Ascending aorta (tissue), 2 donors: ENCODE measurements around the gene LMX1B. TPM values are rescaled to one million over a fixed set of nuclear protein-coding genes. Genes with fewer than 3 reads are reported as not detected.

Source experiments
- DNase-seq, 2 donors: peaks; one replicate each; pipeline ENCODE4 v3.0.0-alpha.2; 2019; ENCODE audit warnings: low spot score in 2 of 2
- H3K27ac ChIP-seq, 2 donors: fragments of 200-600 bp; sonication (generic); one replicate each; pipeline ENCODE4 v1.5.1; 2016 to 2017; ENCODE audit warnings: mild to moderate bottlenecking in 1 of 2
- H3K27me3 ChIP-seq: fragments of 200-600 bp; sonication (generic); one replicate; pipeline ENCODE4 v1.5.1; 2017
- H3K36me3 ChIP-seq, 2 donors: fragments of 200-600 bp; sonication (generic); one replicate each; pipeline ENCODE4 v1.5.1; 2016
- H3K4me1 ChIP-seq, 2 donors: fragments of 200-600 bp; sonication (generic); one replicate each; pipeline ENCODE4 v1.5.1; 2016 to 2017; ENCODE audit warnings: mild to moderate bottlenecking in 1 of 2
- H3K4me3 ChIP-seq, 2 donors: fragments of 200-600 bp; sonication (generic); one replicate each; pipeline ENCODE4 v1.5.1; 2016 to 2017; ENCODE audit warnings: mild to moderate bottlenecking in 1 of 2
- H3K9me3 ChIP-seq, 2 donors: fragments of 200-600 bp; sonication (generic); one replicate each; pipeline ENCODE4 v1.5.1; 2016
- intact Hi-C: fragments of 100-400 bp; cut with DNase I; formaldehyde crosslinking; loops from one replicate; pipeline ENCODE4 v1.15.1; 2023
- total RNA-seq: library from RNA; depleted of rRNA; stranded (reverse); fragments of >200 nt; gene quantifications from one replicate; pipeline ENCODE4 v1.1.0, GENCODE V29; 2016
- TF ChIP-seq, protein P1 (sequence below), 3 experiments: fragments of 200-600 bp in 2 of 3; fragments of 450-650 bp in 1 of 3; sonication (generic) in 2 of 3; IDR thresholded peaks; one replicate each; pipeline ENCODE4 v1.5.1; 2016 to 2019; ENCODE audit warnings: antibody characterized with exemption in 3 of 3, mild to moderate bottlenecking in 1 of 3, moderate library complexity in 1 of 3

Gene LMX1B
- total RNA-seq, 1 donor from 2014 or later: 1.9 TPM

DNA sequence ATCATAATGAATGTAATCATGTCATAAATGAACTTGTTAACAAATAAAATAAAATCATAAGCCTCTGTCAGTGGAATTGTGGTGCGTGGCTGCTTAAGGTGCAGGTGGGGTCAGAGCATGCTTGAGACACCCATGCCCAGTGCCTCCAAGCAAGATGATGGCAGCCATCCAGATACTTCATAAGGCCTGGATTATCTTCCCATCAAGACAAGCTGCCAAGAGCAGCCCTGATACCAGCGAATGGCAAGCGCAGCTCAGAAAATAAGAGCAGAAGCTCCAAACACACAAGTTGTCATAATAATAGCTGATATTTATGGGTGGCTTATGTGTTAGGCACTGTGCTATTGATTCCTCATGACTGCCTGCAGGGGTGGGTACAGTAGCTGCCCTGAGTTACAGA is 21.8 kb upstream of the LMX1B start:
- H3K27me3 ChIP-seq: no peaks in the 10 kb centered on the region
- intact Hi-C loops: no loop called here
- peaks cover 0 to 6% of the 10 kb centered on the region in 2 donors for H3K4me1 ChIP-seq
- H3K4me3 ChIP-seq: no peak overlapping the region
- H3K9me3 ChIP-seq: no peaks in the 10 kb centered on the region
- TF ChIP-seq, protein P1, sequence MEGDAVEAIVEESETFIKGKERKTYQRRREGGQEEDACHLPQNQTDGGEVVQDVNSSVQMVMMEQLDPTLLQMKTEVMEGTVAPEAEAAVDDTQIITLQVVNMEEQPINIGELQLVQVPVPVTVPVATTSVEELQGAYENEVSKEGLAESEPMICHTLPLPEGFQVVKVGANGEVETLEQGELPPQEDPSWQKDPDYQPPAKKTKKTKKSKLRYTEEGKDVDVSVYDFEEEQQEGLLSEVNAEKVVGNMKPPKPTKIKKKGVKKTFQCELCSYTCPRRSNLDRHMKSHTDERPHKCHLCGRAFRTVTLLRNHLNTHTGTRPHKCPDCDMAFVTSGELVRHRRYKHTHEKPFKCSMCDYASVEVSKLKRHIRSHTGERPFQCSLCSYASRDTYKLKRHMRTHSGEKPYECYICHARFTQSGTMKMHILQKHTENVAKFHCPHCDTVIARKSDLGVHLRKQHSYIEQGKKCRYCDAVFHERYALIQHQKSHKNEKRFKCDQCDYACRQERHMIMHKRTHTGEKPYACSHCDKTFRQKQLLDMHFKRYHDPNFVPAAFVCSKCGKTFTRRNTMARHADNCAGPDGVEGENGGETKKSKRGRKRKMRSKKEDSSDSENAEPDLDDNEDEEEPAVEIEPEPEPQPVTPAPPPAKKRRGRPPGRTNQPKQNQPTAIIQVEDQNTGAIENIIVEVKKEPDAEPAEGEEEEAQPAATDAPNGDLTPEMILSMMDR (IDR thresholded peaks at IDR 0.05): no peak
- H3K27ac ChIP-seq: no peak overlapping the region
- no peak for DNase-seq
- no peaks in the 10 kb centered on the region for H3K36me3 ChIP-seq

DNA sequence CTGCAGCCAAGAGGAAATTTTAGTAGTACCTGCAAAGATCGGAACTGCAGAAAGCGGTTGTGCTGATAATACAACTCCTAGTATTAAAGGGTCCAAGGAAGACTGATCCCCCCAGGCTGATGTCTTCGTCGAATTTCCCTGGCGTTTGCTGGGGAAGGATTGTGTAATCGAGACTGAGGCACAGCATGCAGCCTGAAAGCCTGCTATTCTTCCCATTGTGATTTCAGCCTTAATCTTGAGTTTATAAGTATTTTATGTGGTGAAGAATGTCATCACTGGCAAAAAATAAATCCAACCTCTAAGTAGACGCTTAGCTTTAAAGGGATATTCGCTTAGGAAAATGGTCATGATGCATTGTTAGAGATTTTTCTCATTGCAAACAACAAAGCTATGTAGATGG is 21.3 kb upstream of the LMX1B start:
- no peak overlapping the region for H3K4me3 ChIP-seq
- no peak for DNase-seq
- H3K36me3 ChIP-seq: no peaks in the 10 kb centered on the region
- H3K27me3 ChIP-seq: no peaks in the 10 kb centered on the region
- H3K9me3 ChIP-seq: no peaks in the 10 kb centered on the region
- intact Hi-C loops: no loop called here
- H3K27ac ChIP-seq: no peak overlapping the region
- TF ChIP-seq, protein P1 (IDR thresholded peaks at IDR 0.05): no peak
- peaks cover 0 to 5% of the 10 kb centered on the region in 2 donors for H3K4me1 ChIP-seq

DNA sequence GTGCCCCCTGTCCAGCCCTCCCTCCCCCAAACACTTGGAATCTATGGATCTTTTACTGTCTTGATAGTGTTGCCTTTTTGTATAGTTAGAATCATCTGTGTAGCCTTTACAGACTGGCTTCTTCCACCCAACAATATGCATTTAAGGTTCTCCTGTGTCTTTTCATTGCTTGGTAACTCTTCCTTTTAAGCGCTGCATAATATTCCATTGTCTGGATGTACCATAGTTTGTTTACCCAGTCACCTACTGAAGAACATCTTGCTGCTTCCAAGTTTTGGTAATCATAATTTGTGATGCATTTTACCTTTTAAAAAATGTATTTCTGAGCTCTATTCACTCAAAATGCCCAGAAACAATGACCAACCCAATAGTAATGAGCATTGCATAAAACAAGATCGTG is 17.7 kb upstream of the LMX1B start:
- Histone ChIP-seq H3K4me3 (no peak overlapping the region), H3K27me3 (no peaks in the 10 kb centered on the region), H3K36me3 (no peaks in the 10 kb centered on the region), H3K27ac (no peak overlapping the region), H3K4me1 (no peaks in the 10 kb centered on the region), H3K9me3 (no peaks in the 10 kb centered on the region)
- TF ChIP-seq, protein P1 (IDR thresholded peaks at IDR 0.05): no peak
- no peak for DNase-seq
- intact Hi-C loops: no loop called here

DNA sequence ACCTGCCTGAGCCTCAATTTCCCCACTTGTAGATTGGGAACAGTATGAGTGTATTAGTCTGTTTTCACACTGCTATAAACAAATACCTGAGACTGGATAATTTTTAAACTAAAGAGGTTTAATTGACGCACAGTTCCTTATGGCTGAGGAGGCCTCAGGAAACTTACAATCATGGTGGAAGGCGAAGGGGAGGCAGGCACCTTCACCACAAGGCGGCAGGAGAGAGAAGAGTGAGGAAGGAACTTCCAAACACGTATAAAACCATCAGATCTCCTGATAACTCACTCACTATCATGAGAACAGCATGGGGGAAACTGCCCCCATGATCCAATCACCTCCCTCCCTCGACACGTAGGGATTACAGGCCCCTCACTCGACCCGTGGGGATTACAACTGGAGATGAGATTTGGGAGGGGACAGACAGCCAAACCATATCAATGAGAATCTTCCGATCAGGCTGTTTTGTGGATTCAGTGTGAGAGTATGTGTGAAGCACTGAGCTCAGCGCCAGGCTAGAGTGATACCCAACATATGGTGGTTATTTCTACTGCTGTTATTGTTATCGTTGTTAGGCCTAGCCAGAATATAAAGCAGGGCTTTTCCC is 14.6 kb upstream of the LMX1B start:
- no peak overlapping the region for H3K4me3 ChIP-seq
- TF ChIP-seq, protein P1 (IDR thresholded peaks at IDR 0.05): no peak
- no peak overlapping the region for H3K27ac ChIP-seq
- intact Hi-C loops: no loop called here
- H3K9me3 ChIP-seq: no peaks in the 10 kb centered on the region
- no peaks in the 10 kb centered on the region for H3K27me3 ChIP-seq
- no peaks in the 10 kb centered on the region for H3K36me3 ChIP-seq
- H3K4me1 ChIP-seq: no peaks in the 10 kb centered on the region
- no peak for DNase-seq

DNA sequence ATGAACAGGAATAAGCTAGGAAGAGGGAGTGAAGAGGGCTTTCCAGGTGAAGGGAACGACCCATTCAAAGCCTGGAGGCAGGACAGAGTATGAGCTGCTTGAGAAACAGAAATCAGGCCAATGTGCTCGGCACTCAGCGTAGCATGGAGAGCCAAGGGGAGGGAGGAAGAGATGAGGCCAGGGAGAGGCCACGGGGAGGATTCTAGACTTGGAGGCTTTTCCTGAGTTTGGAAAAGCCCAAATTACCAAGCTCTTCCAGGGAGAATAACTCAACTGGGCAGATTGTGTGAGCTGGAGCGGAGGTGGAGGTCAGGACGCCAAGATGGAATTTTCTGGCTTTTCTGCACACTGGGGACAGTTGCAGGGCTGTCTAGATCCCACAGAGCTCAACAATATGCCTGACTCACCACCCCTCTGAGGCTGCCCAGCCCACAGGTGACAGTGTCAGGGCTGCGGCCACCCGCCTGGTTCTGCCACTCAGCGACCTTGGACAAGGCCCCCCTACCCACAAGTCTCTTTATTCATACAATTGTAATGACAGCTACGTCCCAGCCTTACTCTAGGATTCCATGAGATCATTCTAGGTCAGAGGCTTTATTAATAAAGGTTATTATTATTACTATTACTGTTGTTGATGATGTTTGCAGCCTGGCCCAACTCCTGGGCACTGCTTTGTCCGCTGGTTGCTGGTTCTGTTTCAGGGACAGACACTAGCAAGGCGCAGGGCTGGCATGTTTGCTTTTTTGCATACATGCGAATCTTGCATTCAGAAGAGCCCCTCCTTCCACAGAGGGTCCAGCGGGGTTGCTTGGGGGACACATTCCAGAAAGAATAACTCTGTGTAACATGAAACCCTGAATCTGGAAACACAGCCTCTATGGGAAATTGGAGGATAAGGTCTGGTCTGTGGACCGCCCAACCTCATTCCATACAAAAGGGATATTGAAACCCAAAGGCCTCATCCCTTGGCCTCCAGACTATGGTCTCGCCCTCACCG is 9.4 kb upstream of the LMX1B start:
- no peaks in the 10 kb centered on the region for H3K27me3 ChIP-seq
- no peak overlapping the region for H3K4me3 ChIP-seq
- H3K4me1 ChIP-seq: no peaks in the 10 kb centered on the region
- no peak for DNase-seq
- H3K27ac ChIP-seq: no peak overlapping the region
- H3K36me3 ChIP-seq: no peaks in the 10 kb centered on the region
- no peaks in the 10 kb centered on the region for H3K9me3 ChIP-seq
- TF ChIP-seq, protein P1 (IDR thresholded peaks at IDR 0.05): no peak
- intact Hi-C loops: no loop called here
